Spleen (tissue), 11 donors: ENCODE measurements around the gene ERMARD. TPM values are rescaled to one million over a fixed set of nuclear protein-coding genes. Genes with fewer than 3 reads are reported as not detected.

ENCODE experiments used
- DNase-seq: peaks from one replicate; pipeline ENCODE4 v3.0.0-alpha.2; 2020
- H3K27ac ChIP-seq, 8 donors: fragments of 200-600 bp; sonication (generic) in 7 of 8; 1 replicate in 4 of 8; 2 replicates in 4 of 8; pipeline versions ENCODE4 v1.5.0 to v1.8.0; 2016 to 2021; ENCODE audit warnings: inconsistent platforms in 4 of 8, mild to moderate bottlenecking in 4 of 8, moderate library complexity in 1 of 8
- H3K27me3 ChIP-seq, 7 donors: fragments of 200-600 bp; sonication (generic) in 6 of 7; replicated peaks in 1 of 7; 1 replicate in 4 of 7; 2 replicates in 3 of 7; pipeline versions ENCODE4 v1.5.0 to v1.8.0; 2016 to 2021; ENCODE audit warnings: inconsistent platforms in 3 of 7, mild to moderate bottlenecking in 1 of 7
- H3K36me3 ChIP-seq, 6 donors: fragments of 200-600 bp; sonication (generic) in 5 of 6; 1 replicate in 4 of 6; 2 replicates in 2 of 6; pipeline versions ENCODE4 v1.5.0 to v1.8.0; 2016 to 2021; ENCODE audit warnings: inconsistent platforms in 2 of 6
- H3K4me1 ChIP-seq, 6 donors: fragments of 200-600 bp; sonication (generic) in 5 of 6; 1 replicate in 3 of 6; 2 replicates in 3 of 6; pipeline versions ENCODE4 v1.5.0 to v1.8.0; 2016 to 2021; ENCODE audit warnings: inconsistent platforms in 3 of 6
- H3K4me3 ChIP-seq, 8 donors: fragments of 200-600 bp; sonication (generic) in 7 of 8; 1 replicate in 4 of 8; 2 replicates in 4 of 8; pipeline versions ENCODE4 v1.5.0 to v1.8.0; 2016 to 2021; ENCODE audit warnings: inconsistent platforms in 4 of 8, mild to moderate bottlenecking in 4 of 8, moderate library complexity in 2 of 8
- H3K9me3 ChIP-seq, 8 donors: fragments of 200-600 bp; sonication (generic) in 7 of 8; 1 replicate in 4 of 8; 2 replicates in 4 of 8; pipeline versions ENCODE4 v1.5.0 to v1.8.0; 2016 to 2021; ENCODE audit warnings: inconsistent platforms in 4 of 8
- CTCF ChIP-seq, 11 experiments: fragments of 200-600 bp in 7 of 11; fragments of 450-650 bp in 4 of 11; sonication (generic) in 4 of 11; IDR thresholded peaks in 8 of 11; conservative IDR thresholded peaks in 3 of 11; 1 replicate in 7 of 11; 2 replicates in 4 of 11; pipeline versions ENCODE4 v1.4.0 to v1.8.0; 2016 to 2021; ENCODE audit warnings: antibody characterized with exemption in 11 of 11, inconsistent platforms in 4 of 11, mild to moderate bottlenecking in 1 of 11
- POLR2A ChIP-seq, 3 donors: fragments of 450-650 bp; IDR thresholded peaks; one replicate each; pipeline ENCODE4 v1.5.1; 2017; ENCODE audit warnings: antibody characterized with exemption in 3 of 3, mild to moderate bottlenecking in 1 of 3
- POLR2AphosphoS5 ChIP-seq, 3 donors: sonication (generic); formaldehyde crosslinking; IDR thresholded peaks; one replicate each; pipeline ENCODE4 v1.5.1; 2017; ENCODE audit warnings: antibody characterized with exemption in 3 of 3
- WGBS, 5 donors: extraction: QIAGEN DNeasy Blood & Tissue Kit in 3 of 5; methylation state at CpG; one replicate each; pipeline versions ENCODE4 v1.1.5 to v1.1.7; 2013 to 2018; 5-methylcytosine and 5-hydroxymethylcytosine counted together
- intact Hi-C: fragments of 100-400 bp; cut with DNase I; formaldehyde crosslinking; loops from one replicate; pipeline ENCODE4 v1.15.0; 2023; ENCODE audit warnings: low total_unique reads
- polyA plus RNA-seq, 3 donors: library from polyadenylated mRNA; stranded (reverse); fragments of 200-250 nt; gene quantifications; one replicate each; pipeline ENCODE4 v1.2.1, GENCODE V29; 2013
- total RNA-seq, 7 donors: library from RNA; depleted of rRNA in 3 of 7; stranded (reverse); fragments of >200 nt in 3 of 7; fragmentation: NEBNext Ultra II Directional in 4 of 7; extraction: Animal tissue kit (Norgen Biotek cat#: 25700) in 4 of 7; gene quantifications; one replicate each; pipeline versions ENCODE4 v1.1.0 to v1.2.1, GENCODE V29; 2016 to 2021
- donor health status: healthy with polysubstance abuse.
- donor health status: DM: no; HTN: no; CAD: no; lungs with moderate emphysema.
- donor health status: DM: no; HTN: no; CAD: no.
- donor health status: Bipolar disorder and iron deficiency.
- donor health status: healthy.
- donor health status: DM: no; HTN: no; CAD: no.
- donor health status: DM: yes; HTN: yes; CAD: no.

ERMARD gene
- total and polyA plus RNA-seq, 10 donors, result 23.1 to 87.3 (median 37.7) TPM

- TF ChIP-seq POLR2A (IDR thresholded peaks at IDR 0.05) (no peak), CTCF (IDR thresholded peaks at IDR 0.05 in 8 of 11, conservative IDR thresholded peaks at IDR 0.05 in 3 of 11) (peak; percentile 90 to 98 (median 96)), POLR2AphosphoS5 (IDR thresholded peaks at IDR 0.05) (peak; percentile 40 to 75 (median 41))
- WGBS, 5 donors, result 0 to 2% (median 1%) methylated on average over 50 to 61 of the region's 61 CpGs
Measured at GRCh38 chr6:169789944-169790927, 38.8 kb downstream of the ERMARD start.

GRCh38 chr6:169791721-169792131 lies 40.3 kb downstream of the ERMARD start:
- TF ChIP-seq POLR2AphosphoS5 (IDR thresholded peaks at IDR 0.05), result no peak
- no peak for TF ChIP-seq POLR2A (IDR thresholded peaks at IDR 0.05)
- TF ChIP-seq CTCF (IDR thresholded peaks at IDR 0.05 in 8 of 11, conservative IDR thresholded peaks at IDR 0.05 in 3 of 11), result no peak
- peaks cover 9 to 23% (median 18%) of the 10 kb centered on the region in 6 donors for H3K4me1 ChIP-seq
- peaks cover 0 to 46% (median 5%) of the 10 kb centered on the region in 7 donors for H3K27me3 ChIP-seq
- H3K27ac ChIP-seq, result no peak overlapping the region
- WGBS, 5 donors, result 58 to 75% (median 73%) methylated on average over 6 of the region's 6 CpGs
- H3K36me3 ChIP-seq, result no peaks in the 10 kb centered on the region
- no peaks in the 10 kb centered on the region for H3K9me3 ChIP-seq
- no peak for DNase-seq
- no peak overlapping the region for H3K4me3 ChIP-seq
- intact Hi-C loops, result loop anchor here (10.0 kb wide), 1 partner anchor 743 kb away; no protein-coding TSS in a partner anchor

More at GRCh38 chr6:169789944-169790927, 38.8 kb downstream of the ERMARD start:
- no peaks in the 10 kb centered on the region for H3K36me3 ChIP-seq
- peak; percentile 93 for DNase-seq
- H3K4me1 ChIP-seq, result peaks cover 9 to 23% (median 18%) of the 10 kb centered on the region in 6 donors
- intact Hi-C loops, result loop anchor here (10.0 kb wide), 1 partner anchor 745 kb away; no protein-coding TSS in a partner anchor
- no peaks in the 10 kb centered on the region for H3K9me3 ChIP-seq
- peak overlapping the region; percentile 24 to 68 (median 31) for H3K4me3 ChIP-seq
- peak overlapping the region in 6 of 8 donors; percentile 14 to 51 (median 26) for H3K27ac ChIP-seq
- H3K27me3 ChIP-seq, result peaks cover 0 to 46% (median 5%) of the 10 kb centered on the region in 7 donors

GRCh38 chr6:169792306-169793015 lies 41.0 kb downstream of the ERMARD start:
- TF ChIP-seq CTCF (IDR thresholded peaks at IDR 0.05 in 8 of 11, conservative IDR thresholded peaks at IDR 0.05 in 3 of 11), result no peak
- no peak for TF ChIP-seq POLR2A (IDR thresholded peaks at IDR 0.05)
- TF ChIP-seq POLR2AphosphoS5 (IDR thresholded peaks at IDR 0.05), result no peak
- H3K27ac ChIP-seq, result no peak overlapping the region
- no peaks in the 10 kb centered on the region for H3K9me3 ChIP-seq
- H3K27me3 ChIP-seq, result peaks cover 0 to 46% (median 5%) of the 10 kb centered on the region in 7 donors
- no peak overlapping the region for H3K4me3 ChIP-seq
- intact Hi-C loops, result loop anchor here (10.0 kb wide), 1 partner anchor 742 kb away; no protein-coding TSS in a partner anchor
- DNase-seq, result no peak
- no peaks in the 10 kb centered on the region for H3K36me3 ChIP-seq
- H3K4me1 ChIP-seq, result peaks cover 9 to 23% (median 18%) of the 10 kb centered on the region in 6 donors
- 85 to 93% (median 89%) methylated on average over 21 of the region's 21 CpGs for WGBS, 5 donors
